ENCODE results near the gene PAK1. TPM values are rescaled to one million over a fixed set of nuclear protein-coding genes. Genes with fewer than 3 reads are reported as not detected.

Gene PAK1
- total and polyA plus RNA-seq, 2 donors (not counting 3 experiments of a cell fraction or from before 2014, with no cell fraction given): 5.6 to 12.9 TPM

DNA sequence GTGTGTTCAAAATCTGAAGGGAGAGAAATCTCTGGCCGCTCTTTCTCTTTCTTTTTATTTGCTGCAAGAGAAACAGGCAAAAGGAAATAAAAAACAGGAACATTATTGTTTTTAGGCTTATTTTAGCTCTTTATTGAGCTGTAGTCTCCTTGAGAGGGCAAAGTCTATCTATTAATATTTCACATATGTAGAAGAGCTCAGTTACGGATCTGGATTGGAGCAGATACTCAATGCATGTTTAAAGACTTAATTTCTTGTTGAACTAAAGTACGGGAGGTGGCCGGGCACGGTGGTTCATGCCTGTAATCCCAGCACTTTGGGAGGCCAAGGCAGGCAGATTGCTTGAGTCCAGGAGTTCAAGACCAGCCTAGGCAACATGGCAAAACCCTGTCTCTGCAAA is 94.0 kb downstream of the PAK1 start:
- H3K36me3 ChIP-seq (ENCODE audit: control insufficient read depth in 2 of 2, extremely low read depth in 1 of 2, insufficient read depth in 2 of 2, low read length in 2 of 2): no peaks in the 10 kb centered on the region
- H3K4me2 ChIP-seq (ENCODE audit: insufficient read depth, low read length): no peak overlapping the region
- no peaks in the 10 kb centered on the region for H3K27me3 ChIP-seq (ENCODE audit: control insufficient read depth in 2 of 2, insufficient read depth in 2 of 2, low read length in 2 of 2)
- TF ChIP-seq JUN (IDR thresholded peaks at IDR 0.05; ENCODE audit: borderline replicate concordance, insufficient read depth, insufficient read length, low read depth) (no peak), POLR2AphosphoS5 (IDR thresholded peaks at IDR 0.05; ENCODE audit: insufficient read depth, low read depth, low read length) (no peak), FOS (IDR thresholded peaks at IDR 0.05; ENCODE audit: borderline replicate concordance, insufficient read depth, low read length) (no peak), EZH2 (IDR thresholded peaks at IDR 0.05; ENCODE audit: borderline replicate concordance, low read depth, low read length, severe bottlenecking) (no peak), GATA2 (IDR thresholded peaks at IDR 0.05; ENCODE audit: insufficient read depth, insufficient read length, low read depth, low read length) (no peak), POLR2A (IDR thresholded peaks at IDR 0.05; ENCODE audit: low read depth, low read length) (no peak), MYC (IDR thresholded peaks at IDR 0.05; ENCODE audit: low read depth, low read length) (no peak)
- TF ChIP-seq, protein P1, sequence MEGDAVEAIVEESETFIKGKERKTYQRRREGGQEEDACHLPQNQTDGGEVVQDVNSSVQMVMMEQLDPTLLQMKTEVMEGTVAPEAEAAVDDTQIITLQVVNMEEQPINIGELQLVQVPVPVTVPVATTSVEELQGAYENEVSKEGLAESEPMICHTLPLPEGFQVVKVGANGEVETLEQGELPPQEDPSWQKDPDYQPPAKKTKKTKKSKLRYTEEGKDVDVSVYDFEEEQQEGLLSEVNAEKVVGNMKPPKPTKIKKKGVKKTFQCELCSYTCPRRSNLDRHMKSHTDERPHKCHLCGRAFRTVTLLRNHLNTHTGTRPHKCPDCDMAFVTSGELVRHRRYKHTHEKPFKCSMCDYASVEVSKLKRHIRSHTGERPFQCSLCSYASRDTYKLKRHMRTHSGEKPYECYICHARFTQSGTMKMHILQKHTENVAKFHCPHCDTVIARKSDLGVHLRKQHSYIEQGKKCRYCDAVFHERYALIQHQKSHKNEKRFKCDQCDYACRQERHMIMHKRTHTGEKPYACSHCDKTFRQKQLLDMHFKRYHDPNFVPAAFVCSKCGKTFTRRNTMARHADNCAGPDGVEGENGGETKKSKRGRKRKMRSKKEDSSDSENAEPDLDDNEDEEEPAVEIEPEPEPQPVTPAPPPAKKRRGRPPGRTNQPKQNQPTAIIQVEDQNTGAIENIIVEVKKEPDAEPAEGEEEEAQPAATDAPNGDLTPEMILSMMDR (IDR thresholded peaks at IDR 0.05; ENCODE audit: extremely low read depth in 1 of 2, insufficient read depth in 1 of 2, low read depth in 1 of 2, low read length in 2 of 2): no peak
- TF ChIP-seq, protein P2, sequence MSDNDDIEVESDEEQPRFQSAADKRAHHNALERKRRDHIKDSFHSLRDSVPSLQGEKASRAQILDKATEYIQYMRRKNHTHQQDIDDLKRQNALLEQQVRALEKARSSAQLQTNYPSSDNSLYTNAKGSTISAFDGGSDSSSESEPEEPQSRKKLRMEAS (IDR thresholded peaks at IDR 0.05; ENCODE audit: insufficient read depth, insufficient read length): no peak
- ChIA-PET POLR2A (no interaction called here), CTCF (interaction anchor here (0.6 to 1.6 kb wide), 2 partner anchors 92 to 168 kb away, joined by 3 read pairs; no protein-coding TSS in a partner anchor)
- no peak overlapping the region for H3K9ac ChIP-seq (replicated peaks; ENCODE audit: extremely low read depth, insufficient read depth, low read length)
- intact Hi-C loops (cut with micrococcal nuclease) (loop anchor here (10.0 kb wide), 1 partner anchor 165 kb away; no protein-coding TSS in a partner anchor), dilution Hi-C loops (cut with MboI; ENCODE audit: extremely low pct_ligation_motif_present, low sequenced_read_pairs) (no loop called here)
- H3K27ac ChIP-seq (ENCODE audit: insufficient read depth, low read depth, low read length): no peak overlapping the region
- FAIRE-seq (no peak), DNase-seq (ENCODE audit: low read depth, low spot score) (no peak)
- BruUV-seq (replicated peaks): no TSS peak
- no peaks in the 10 kb centered on the region for H3K79me2 ChIP-seq (ENCODE audit: control insufficient read depth, insufficient read depth, low read length)
- no peaks in the 10 kb centered on the region for H3K9me1 ChIP-seq (replicated peaks; ENCODE audit: control insufficient read depth, extremely low read depth, insufficient read depth, low read length)
- H2AFZ ChIP-seq (ENCODE audit: low read depth, low read length): no peak overlapping the region
- H4K20me1 ChIP-seq (replicated peaks; ENCODE audit: control insufficient read depth, extremely low read depth, insufficient read depth, low read length): no peaks in the 10 kb centered on the region
- no peak overlapping the region for H3K4me3 ChIP-seq (replicated peaks in 1 of 3; ENCODE audit: insufficient read depth in 1 of 3, low read depth in 1 of 3, low read length in 3 of 3)
- no peaks in the 10 kb centered on the region for H3K9me3 ChIP-seq (replicated peaks; ENCODE audit: control insufficient read depth, insufficient read depth, low read length)
- peaks cover 18% of the 10 kb centered on the region for H3K4me1 ChIP-seq (ENCODE audit: control insufficient read depth, extremely low read depth, insufficient read depth, low read length)

Measured in endothelial cell of umbilical vein (primary cell).